SH-SY5Y (cell line): Measurements from ENCODE around the gene TEPSIN.

Experiments used
- GATA2 ChIP-seq: IDR thresholded peaks from 2 replicates; pipeline ENCODE4 v1.6.1; 2011; ENCODE audit warnings: mild to moderate bottlenecking, low read depth, low read length
- GATA3 ChIP-seq: IDR thresholded peaks from 2 replicates; pipeline ENCODE4 v1.6.1; 2011; ENCODE audit warnings: low read depth, mild to moderate bottlenecking, low read length, moderate library complexity

TEPSIN gene

DNA sequence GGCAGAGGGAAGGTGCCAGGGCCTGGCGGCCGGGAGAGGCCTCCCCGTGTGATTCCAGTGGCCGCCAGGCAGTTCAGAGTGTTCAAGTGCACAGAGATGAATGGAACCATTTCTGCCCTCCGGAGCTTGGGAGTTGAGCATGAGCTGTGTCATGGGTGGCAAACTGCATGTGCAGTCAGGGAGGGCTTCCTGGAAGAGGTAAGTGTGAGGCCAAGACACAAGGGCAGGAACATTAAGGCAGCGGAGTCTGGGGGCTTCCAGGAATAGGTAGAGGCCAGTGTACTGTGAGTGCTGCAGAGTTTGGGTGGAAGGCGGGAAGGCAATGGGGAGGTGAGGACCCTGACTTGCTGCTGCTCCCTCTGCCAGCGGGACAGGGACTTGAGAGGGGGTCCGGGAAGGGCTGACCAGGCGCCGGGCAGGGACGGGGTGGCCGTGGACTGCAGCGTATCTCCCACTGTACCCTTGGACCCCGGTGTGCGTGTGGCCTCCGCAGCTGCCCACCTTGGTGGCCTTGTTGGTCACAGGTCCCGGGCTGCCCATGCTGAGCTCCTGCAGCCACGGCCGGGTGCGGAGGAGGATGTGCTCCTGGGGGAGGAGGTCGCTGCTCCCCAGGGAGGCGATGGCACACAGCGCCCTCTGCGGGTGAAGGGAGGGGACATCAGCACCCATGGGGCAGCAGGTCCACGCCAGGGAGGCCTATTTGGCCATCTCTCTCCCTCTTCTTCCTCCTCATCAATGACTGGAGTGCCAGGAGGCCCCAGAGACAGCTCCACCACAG is 8.6 kb downstream of the TEPSIN start:
- no peak for TF ChIP-seq GATA2
- TF ChIP-seq GATA3, result no peak

DNA sequence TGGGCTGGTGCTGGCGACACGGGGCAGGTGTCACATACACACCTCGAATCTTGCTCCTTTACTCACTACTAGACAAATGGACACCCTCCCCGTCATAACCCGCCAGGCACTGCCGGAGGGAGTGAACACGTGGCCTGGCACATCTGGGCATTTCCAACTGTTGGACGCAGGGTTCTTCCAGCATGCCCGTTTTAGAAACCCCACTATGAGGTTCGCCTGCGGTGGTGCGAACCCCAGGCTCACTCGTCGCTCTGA is 9.3 kb downstream of the TEPSIN start:
- TF ChIP-seq GATA3 (no peak), GATA2 (no peak)

DNA sequence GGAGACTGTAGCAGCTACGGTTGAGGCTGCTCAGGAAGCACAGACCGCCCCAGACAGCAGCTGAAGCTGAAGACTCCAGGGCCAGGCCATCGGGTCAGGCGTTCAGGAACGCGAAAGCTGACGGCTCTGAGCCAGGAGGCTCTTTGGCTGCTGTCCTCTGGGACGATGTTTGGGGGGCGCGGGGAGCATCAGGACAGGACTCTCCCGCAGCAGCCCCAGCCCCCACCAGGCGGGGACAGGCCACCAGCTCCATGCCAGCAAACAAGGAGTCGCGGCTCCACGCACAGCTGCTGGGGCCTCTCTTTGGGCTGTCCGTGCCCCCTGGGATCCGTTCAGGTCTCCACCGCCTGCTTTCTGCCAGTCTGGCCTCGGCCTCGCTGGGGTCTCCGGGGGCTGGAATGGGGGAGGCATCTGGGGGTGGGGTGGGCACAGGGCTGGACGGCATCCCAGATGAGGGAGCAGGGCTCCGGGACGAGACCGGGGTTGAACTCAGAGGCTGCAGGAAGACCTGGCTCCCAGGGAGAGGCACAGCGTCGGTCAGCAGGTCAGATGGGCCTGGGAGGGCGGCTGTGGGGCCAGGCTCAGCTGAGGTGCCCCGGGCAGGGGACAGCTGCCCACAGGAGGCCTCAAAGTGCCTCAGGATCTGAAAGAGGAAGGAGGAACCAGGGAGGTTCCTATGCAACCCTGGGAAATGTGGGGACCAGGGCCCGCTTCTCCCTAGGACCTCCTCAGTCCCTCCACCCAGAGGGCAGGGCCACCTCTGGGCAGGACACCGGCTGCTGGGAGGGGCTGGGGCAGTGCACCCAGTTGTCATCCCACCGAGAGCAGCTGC is 9.8 kb downstream of the TEPSIN start:
- no peak for TF ChIP-seq GATA3
- TF ChIP-seq GATA2, result no peak

DNA sequence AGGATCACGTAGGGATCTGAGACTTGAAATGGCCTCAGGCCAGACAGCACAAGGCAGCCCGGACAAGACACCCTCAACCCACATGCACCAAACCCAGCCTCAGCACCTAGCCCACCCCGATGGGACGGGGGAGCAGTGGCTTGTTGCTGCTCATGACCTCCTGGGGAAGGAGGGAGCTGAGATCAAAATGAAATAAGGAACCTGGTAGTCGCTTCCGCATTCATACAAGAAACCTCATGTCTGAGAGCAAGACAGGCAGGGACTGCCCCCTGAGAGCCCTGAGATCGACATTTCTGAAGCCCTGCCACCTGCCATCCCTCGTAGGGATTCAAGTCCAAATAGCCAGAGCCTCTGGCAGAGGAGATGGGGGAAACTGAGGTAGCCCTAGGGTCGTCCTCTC is 10.4 kb downstream of the TEPSIN start:
- TF ChIP-seq GATA3 (no peak), GATA2 (no peak)

DNA sequence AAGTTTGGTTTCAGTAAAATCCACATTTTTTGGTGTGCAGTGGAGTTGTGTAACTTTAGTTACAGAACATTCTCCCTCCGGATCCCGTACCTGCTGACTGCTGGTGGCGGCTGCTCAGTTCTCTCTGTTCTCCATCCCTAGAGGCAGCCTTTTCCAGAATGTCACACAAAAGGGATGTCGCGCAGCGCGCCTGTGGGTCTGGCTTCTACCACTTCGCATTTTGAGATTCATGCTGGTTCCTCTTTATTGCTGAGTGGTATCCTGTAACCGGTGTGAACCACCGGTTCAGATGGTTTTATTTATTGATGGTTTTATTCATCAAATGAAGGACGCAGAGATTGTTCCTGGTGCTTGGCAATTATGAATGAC is 15.1 kb downstream of the TEPSIN start:
- TF ChIP-seq GATA2, result no peak
- TF ChIP-seq GATA3, result no peak

DNA sequence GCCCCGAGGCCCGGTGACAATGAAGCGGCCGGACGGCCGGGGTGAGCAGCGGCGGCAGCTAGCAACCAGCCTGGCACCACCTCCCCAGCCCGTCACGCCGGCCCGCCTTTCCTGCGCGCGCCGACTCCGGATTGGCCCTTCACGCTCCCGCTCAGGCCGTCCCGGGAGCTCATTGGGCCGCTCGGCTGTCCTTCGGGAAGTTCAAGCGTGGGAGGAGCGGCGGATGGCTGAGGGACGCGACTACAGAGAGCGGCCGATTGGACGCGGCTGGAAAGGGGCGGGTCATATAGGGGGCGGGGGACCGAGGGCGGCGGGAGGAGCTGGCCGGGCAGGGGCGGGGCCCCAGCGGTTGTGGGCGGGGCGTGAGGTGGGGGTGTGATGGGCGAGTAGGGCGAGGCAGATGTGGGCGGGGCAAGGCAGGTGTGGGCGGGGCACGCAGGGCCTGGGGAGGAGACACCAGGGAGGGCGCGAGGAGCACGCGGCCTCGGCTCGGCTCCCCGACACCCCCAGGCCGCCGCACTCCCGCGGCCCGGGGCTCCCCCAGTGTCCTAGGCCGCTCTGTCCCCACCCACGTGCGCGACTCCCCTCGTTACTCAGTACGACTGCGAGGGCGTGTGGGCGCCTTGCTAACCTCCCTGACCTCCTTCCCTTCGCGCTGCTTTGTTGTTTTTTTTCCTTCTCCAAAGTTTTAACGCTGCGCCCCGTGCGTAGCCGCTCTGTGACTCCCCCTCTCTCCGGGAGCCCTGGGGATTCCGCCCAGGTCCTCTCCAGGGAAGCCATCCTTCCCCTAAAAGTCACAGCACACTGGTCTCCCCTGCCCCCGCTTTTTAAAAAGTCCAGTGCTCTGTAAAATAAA is 15.7 kb downstream of the TEPSIN start, which contains the start of gene CEP131:
CEP131 (minus strand) TSS at position 60 of the 856 bp plus-strand sequence. CDS start 2,909 bp downstream, outside the sequence.
- TF ChIP-seq GATA3 (no peak), GATA2 (no peak)

DNA sequence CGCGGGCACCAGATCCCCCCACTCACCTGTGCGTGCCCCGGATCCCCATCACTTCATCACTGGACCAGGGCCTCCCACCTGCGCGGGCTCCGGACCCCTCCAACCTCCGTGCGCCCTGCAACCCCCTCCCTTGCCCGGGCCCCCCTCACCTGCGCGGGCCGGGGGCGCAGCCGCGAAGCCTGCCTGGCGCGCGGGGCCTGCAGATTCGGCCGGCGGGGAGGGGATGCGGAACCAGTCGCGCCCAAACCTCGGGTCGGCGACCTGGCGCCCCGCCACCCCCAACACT is 16.3 kb downstream of the TEPSIN start:
- TF ChIP-seq GATA3, result no peak

DNA sequence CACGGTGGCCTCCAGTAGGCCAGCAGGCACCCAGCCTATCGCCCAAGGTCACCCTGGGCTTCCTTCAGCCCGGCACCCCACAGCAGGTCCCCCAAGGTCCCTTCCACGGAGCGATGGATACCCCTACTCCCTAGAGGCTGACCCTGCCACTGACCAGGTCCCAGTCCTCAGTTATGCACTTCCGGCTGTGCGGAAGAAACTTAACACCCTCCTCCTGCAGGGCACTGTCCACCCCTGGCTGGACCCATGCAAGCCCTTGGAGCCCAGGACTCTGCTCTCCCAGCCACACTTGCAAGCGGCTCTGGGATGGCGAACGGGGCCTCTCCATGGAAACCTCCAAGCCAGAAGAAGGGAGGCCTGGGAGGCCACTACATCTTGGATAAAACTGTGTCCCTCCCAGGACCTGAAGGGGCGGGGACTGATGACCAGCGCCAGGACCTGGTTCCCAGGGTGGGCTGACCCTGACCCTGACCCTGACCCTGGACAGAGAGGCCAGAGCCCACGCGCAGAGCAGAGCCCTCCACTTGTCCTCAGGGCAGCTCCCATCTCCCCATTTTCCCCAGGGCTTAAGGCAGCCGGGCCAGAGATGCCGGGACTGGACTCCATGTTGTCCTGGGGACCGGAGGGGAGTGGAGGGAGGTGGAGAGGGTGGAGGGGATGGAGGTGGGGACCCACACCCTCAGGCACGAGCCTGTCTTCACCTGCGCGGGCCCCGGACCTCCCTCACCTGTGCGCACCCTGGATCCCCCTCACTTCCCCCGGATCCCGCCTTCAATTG is 16.8 kb downstream of the TEPSIN start:
- TF ChIP-seq GATA2, result no peak
- no peak for TF ChIP-seq GATA3

DNA sequence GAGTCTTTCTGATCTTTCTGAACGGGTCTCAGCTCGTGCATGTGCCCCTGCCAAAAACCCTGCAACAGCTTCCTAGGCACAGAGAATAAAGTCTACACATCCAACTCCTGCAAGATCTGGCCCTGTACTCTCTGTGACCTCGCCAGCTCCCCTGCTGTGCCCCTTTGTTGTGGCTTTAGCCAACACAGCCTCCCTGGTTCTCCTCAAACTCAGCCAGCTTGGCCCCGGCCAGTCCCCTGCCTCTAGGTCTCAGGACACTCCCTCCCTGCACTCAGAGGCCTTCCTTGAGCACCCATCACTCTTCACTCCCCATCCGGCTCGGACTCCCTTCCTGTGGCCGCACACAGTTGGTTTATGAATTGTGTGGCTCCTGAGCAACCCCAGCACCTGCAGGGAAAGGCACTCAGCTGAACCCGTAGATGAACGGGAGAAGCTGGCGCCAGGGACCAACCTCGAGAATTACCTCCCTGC is 17.4 kb downstream of the TEPSIN start:
- TF ChIP-seq GATA3, result no peak
- TF ChIP-seq GATA2, result no peak

DNA sequence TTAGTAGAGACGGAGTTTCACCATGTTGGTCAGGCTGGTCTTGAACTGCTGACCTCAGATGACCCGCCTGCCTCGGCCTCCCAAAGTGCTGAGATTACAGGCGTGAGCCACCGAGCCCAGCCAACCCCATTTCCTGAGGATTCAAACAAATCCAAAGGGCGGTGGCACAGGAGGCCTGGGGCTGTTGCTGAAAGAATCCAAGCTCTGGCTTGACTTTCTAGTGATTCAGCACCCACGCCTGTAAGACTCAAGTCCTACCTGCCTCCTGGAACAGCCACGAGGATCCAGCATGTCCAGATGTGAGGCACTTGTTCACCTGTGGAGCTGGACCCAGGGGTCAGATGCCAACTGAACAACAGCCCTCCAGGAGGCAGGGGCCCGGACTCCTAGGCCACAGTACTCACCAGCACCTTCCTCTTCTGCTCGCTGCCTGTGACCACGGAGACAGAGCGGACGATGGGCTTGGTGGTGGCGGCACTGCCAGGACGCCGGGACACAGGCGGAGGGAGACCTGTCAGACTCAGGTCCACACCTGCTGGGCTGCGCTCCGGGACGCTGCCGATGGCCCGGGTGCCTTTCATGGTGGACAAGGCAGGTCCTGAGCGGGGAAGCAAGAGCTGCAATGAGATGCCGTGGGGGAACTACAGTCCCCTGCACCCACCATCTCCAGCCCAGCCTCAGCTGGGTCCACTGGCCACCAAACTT is 19.2 kb downstream of the TEPSIN start:
- TF ChIP-seq GATA3, result no peak
- TF ChIP-seq GATA2, result no peak

DNA sequence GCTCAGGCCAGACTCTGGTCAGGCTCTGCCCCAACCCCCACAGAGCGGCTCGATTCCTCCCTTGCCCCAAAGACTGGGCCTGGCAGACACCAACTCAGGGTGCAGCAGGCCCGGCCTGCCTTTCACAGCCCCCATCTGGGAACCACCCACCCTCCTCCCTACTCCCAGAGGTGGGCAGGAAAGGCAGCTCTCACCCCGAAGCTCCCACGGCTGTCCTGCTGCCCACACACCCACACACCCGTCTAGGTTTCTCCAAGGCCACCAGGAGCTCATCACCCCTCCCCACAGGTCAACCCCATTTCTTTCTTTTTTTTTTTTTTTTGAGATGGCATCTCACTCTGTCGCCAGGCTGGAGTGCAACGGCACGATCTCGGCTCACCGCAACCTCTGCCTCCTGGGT is 19.9 kb downstream of the TEPSIN start:
- TF ChIP-seq GATA3, result no peak
- no peak for TF ChIP-seq GATA2

DNA sequence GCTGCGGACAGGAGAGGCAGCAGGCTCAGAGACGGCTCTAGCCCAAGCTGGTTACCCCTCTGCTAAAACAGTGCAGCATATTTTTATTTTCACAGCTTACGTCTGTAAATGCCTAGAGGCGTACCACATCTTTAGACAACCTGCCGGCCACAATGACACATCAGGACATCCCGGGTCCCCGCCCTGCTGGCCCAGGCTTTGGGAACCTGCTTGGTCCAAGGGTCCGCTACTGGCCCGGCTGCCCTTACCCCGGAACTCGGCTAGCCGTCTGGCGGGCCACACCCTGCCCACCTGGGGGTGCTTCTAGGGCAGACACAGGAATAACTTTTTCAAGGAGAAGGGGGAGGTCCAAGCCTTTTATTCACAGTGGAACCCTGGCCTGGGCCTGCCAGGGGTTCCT is 20.4 kb downstream of the TEPSIN start:
- TF ChIP-seq GATA3 (no peak), GATA2 (no peak)

DNA sequence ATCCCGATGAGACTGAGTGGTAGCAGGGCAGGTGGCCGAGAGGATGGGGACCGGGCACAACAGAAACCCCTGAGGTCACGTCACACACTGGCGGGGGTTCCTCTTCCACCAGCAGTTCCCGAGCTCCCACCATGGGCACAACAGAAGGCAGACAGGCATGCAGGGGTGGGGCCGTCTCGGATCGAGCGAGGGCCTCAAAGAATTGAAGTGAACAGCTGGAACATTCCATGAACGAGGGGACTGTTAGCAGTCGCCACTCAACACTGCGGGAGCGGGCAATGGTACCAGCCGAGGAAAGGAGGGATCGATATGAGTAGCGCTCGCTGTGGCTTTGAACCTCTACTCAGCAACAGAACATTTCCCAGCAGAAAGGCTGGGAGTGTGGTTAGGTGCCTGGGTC is 21.4 kb downstream of the TEPSIN start:
- TF ChIP-seq GATA2 (no peak), GATA3 (no peak)
